Activated CD8-positive, alpha-beta T cell treated with anti-CD3 and anti-CD28 coated beads for 36 hours (primary cell): Measurements from ENCODE around the gene CCDC24. TPM values are rescaled to one million over a fixed set of nuclear protein-coding genes. Genes with fewer than 3 reads are reported as not detected.
A peak's percentile ranks its signal among the peaks of the same experiment; 100 is the strongest.

ENCODE experiments used
- ATAC-seq: fragments of 200-7000 bp; cut with Tn5 transposase; one replicate; pipeline ENCODE4 v1.10.0; 2021; ENCODE audit warnings: mild to moderate bottlenecking, moderate library complexity
- CTCF ChIA-PET: fragments of 350-600 bp; sonication (Branson Sonifier 250); formaldehyde crosslinking; loops from one replicate; lab custom pipeline; 2021; ENCODE audit warnings: antibody characterized with exemption; lab: Charles Lee
- POLR2A ChIA-PET: fragments of 350-600 bp; sonication (Branson Sonifier 250); formaldehyde crosslinking; loops from one replicate; lab custom pipeline; 2021; ENCODE audit warnings: antibody characterized with exemption; lab: Charles Lee
- DNase-seq: peaks from one replicate; pipeline ENCODE4 v3.0.0-alpha.2; 2020
- H3K27ac Mint-ChIP-seq: one replicate; pipeline ENCODE4 v1.8.0; 2021; ENCODE audit warnings: mild to moderate bottlenecking, mixed read lengths
- H3K27me3 Mint-ChIP-seq: one replicate; pipeline ENCODE4 v1.8.0; 2021; ENCODE audit warnings: mixed read lengths
- H3K36me3 Mint-ChIP-seq: one replicate; pipeline ENCODE4 v1.8.0; 2021; ENCODE audit warnings: low read depth, mixed read lengths
- H3K4me1 Mint-ChIP-seq: one replicate; pipeline ENCODE4 v1.8.0; 2021; ENCODE audit warnings: low read depth, mixed read lengths
- H3K4me3 Mint-ChIP-seq: one replicate; pipeline ENCODE4 v1.8.0; 2021; ENCODE audit warnings: mild to moderate bottlenecking, moderate library complexity, mixed read lengths
- H3K9me3 Mint-ChIP-seq: one replicate; pipeline ENCODE4 v1.8.0; 2021; ENCODE audit warnings: mixed read lengths
- CTCF ChIP-seq: fragments of 200-600 bp; IDR thresholded peaks from one replicate; pipeline ENCODE4 v1.8.0; 2022; ENCODE audit warnings: antibody characterized with exemption, mild to moderate bottlenecking
- intact Hi-C: fragments of 100-400 bp; cut with micrococcal nuclease; formaldehyde crosslinking; loops from one replicate; pipeline ENCODE4 v1.10.0; 2022
- total RNA-seq, 2 experiments: library from RNA; stranded (reverse); gene quantifications; one replicate each; pipeline ENCODE4 v1.2.3, GENCODE V29; 2021

CCDC24 gene
- total RNA-seq, 2 experiments from 2014 or later, result 1.4 to 1.8 TPM

DNA sequence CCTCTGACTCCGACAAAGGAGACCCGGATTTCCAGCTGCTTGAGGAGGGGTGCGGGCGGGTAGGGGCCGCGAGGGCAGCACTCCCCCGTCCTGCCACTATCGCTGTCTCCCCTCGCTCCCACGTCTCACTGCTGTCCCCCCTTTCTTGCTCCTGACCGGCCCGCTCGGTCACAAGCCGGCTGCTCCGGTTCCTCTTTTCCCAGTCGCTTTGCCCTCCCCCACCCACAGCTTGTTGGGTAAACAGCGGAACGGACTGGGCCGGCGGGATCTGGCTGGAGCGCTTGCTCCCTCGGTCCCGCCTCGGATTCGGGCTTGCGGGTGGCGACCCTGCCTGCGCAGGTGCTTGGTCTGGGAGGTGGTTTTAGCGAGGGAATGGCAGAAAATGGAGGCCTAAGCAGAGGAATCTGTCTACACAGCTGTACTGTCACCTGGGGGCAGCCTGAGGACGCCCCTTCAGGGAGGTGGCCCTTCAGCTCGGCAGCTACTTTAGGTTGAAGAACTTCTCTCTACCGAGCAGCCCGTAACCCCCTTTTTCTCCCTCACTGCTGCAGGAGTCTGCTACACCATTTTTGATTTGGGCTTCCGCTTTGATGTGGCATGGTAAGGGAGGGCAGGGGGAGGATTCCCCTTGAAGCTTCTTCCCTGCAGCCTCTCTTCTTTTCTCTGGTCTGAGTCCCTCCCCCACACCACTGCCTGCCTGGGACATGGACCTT is 16.0 kb upstream of the CCDC24 start:
- ChIA-PET CTCF (interaction anchor here (0.9 to 4.2 kb wide), 12 partner anchors 15 to 73 kb away, joined by 3 to 20 read pairs (median 5); partner anchors contain the start of gene IPO13), POLR2A (interaction anchor here (1.0 to 3.2 kb wide), 11 partner anchors 10 to 68 kb away, joined by 3 to 13 read pairs (median 6); partner anchors contain the start of genes CCDC24 and SLC6A9)
- intact Hi-C loops, result no loop called here
- peak overlapping the region; percentile 90 for H3K4me3 Mint-ChIP-seq
- TF ChIP-seq CTCF, result no peak
- peak; percentile 10 for ATAC-seq
- peaks cover 51% of the 10 kb centered on the region for H3K36me3 Mint-ChIP-seq
- no peaks in the 10 kb centered on the region for H3K27me3 Mint-ChIP-seq
- DNase-seq, result peak; percentile 43
- peak overlapping the region; percentile 79 for H3K27ac Mint-ChIP-seq
- H3K9me3 Mint-ChIP-seq, result no peaks in the 10 kb centered on the region
- H3K4me1 Mint-ChIP-seq, result peaks cover 50% of the 10 kb centered on the region

DNA sequence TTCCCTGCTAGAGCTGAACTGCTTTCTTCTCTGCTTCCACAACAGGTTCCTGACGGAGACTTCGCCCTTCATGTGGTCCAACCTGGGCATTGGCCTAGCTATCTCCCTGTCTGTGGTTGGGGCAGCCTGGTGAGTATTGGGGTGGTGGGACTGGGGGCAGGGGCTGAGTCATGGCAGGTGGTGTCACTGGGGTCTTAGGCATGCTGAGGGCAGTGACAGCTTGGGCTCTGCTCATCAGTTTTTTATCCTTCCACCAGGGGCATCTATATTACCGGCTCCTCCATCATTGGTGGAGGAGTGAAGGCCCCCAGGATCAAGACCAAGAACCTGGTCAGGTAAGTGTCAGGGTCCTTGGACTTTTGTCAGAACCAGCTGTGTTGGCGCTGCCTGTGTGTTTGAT is 15.4 kb upstream of the CCDC24 start:
- H3K27me3 Mint-ChIP-seq, result no peaks in the 10 kb centered on the region
- H3K4me3 Mint-ChIP-seq, result peak overlapping the region; percentile 90
- ChIA-PET POLR2A (interaction anchor here (1.4 to 3.2 kb wide), 4 partner anchors 12 to 55 kb away, joined by 4 to 13 read pairs (median 9); partner anchors contain the start of genes CCDC24 and SLC6A9), CTCF (interaction anchor here (1.2 to 4.2 kb wide), 10 partner anchors 14 to 72 kb away, joined by 3 to 20 read pairs (median 5); partner anchors contain the start of gene IPO13)
- ATAC-seq (no peak), DNase-seq (peak; percentile 15)
- H3K27ac Mint-ChIP-seq, result peak overlapping the region; percentile 79
- intact Hi-C loops, result no loop called here
- peaks cover 55% of the 10 kb centered on the region for H3K36me3 Mint-ChIP-seq
- H3K4me1 Mint-ChIP-seq, result peaks cover 50% of the 10 kb centered on the region
- no peak for TF ChIP-seq CTCF
- H3K9me3 Mint-ChIP-seq, result no peaks in the 10 kb centered on the region

GRCh38 chr1:43976890-43977289 is 14.5 kb upstream of the CCDC24 start:
- POLR2A ChIA-PET, result interaction anchor here (1.3 kb wide), 1 partner anchor 10 kb away, joined by 3 read pairs; no protein-coding TSS in a partner anchor
- peak overlapping the region; percentile 90 for H3K4me3 Mint-ChIP-seq
- no peak for DNase-seq

DNA sequence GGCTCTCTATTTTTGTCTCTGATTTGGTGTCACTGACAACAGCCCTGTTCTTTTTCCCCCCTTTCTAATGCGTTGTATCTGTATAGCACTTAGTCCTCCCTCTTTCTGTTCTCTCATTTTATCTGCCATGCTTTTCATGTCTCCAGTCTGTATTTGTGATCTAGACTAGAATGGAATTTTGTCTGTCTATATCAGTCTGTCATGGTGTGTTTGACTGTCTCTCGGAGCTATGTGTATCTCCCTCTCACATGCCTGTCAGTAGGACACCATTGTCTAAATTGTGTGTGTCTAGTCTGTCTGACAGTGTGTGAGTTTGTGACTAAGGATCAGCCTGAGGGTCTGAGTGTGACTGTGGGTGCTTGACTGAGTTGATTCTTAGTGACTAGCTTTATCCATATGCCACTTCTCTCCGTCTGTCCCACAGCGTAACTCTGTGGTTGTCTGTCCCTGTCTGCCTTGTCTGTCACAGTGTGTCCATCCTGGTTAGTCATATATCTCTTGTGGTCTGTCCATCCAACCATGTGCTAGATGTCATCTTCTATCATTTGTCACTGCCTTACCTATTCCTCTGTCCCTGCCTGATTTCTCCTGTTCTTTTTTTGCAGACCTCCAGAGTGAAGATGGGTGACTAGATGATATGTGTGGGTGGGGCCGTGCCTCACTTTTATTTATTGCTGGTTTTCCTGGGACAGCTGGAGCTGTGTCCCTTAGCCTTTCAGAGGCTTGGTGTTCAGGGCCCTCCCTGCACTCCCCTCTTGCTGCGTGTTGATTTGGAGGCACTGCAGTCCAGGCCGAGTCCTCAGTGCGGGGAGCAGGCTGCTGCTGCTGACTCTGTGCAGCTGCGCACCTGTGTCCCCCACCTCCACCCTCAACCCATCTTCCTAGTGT is 13.8 kb upstream of the CCDC24 start:
- DNase-seq (no peak), ATAC-seq (no peak)
- Mint-ChIP-seq H3K27me3 (no peaks in the 10 kb centered on the region), H3K27ac (peak overlapping the region; percentile 3), H3K9me3 (no peaks in the 10 kb centered on the region), H3K4me1 (peaks cover 47% of the 10 kb centered on the region), H3K36me3 (peaks cover 48% of the 10 kb centered on the region), H3K4me3 (peak overlapping the region; percentile 78)
- TF ChIP-seq CTCF, result no peak
- CTCF ChIA-PET, result interaction anchor here (0.9 to 4.2 kb wide), 5 partner anchors 27 to 70 kb away, joined by 3 to 20 read pairs (median 5); partner anchors contain the start of gene IPO13
- intact Hi-C loops, result no loop called here
- POLR2A ChIA-PET, result interaction anchor here (0.8 to 1.3 kb wide), 3 partner anchors 10 to 16 kb away, joined by 3 read pairs; no protein-coding TSS in a partner anchor

More at GRCh38 chr1:43976890-43977289, 14.5 kb upstream of the CCDC24 start:
- no peak for ATAC-seq
- no peak overlapping the region for H3K27ac Mint-ChIP-seq
- peaks cover 47% of the 10 kb centered on the region for H3K4me1 Mint-ChIP-seq
- H3K9me3 Mint-ChIP-seq, result no peaks in the 10 kb centered on the region
- peaks cover 53% of the 10 kb centered on the region for H3K36me3 Mint-ChIP-seq
- intact Hi-C loops, result no loop called here
- TF ChIP-seq CTCF, result no peak
- CTCF ChIA-PET, result interaction anchor here (1.4 to 4.2 kb wide), 5 partner anchors 13 to 71 kb away, joined by 3 to 20 read pairs (median 7); no protein-coding TSS in a partner anchor
- no peaks in the 10 kb centered on the region for H3K27me3 Mint-ChIP-seq
